Parathyroid adenoma (tissue), 2 donors: Measurements from ENCODE around the gene ZFAND6.

Experiments used
- H2AFZ ChIP-seq: fragments of 300-600 bp; sonication (generic); one replicate; pipeline ENCODE4 v1.7.0; 2017; ENCODE audit warnings: antibody characterized with exemption, mild to moderate bottlenecking
- H3K27ac ChIP-seq: fragments of 300-600 bp; sonication (generic); one replicate; pipeline ENCODE4 v1.7.0; 2017
- H3K27me3 ChIP-seq: fragments of 300-600 bp; sonication (generic); one replicate; pipeline ENCODE4 v1.7.0; 2017; ENCODE audit warnings: low read length; ENCODE audit not compliant: control insufficient read depth, insufficient read depth
- H3K36me3 ChIP-seq: fragments of 300-600 bp; sonication (generic); one replicate; pipeline ENCODE4 v1.7.0; 2017; ENCODE audit warnings: low read length; ENCODE audit not compliant: control insufficient read depth, insufficient read depth
- H3K4me1 ChIP-seq: fragments of 300-600 bp; sonication (generic); one replicate; pipeline ENCODE4 v1.7.0; 2017; ENCODE audit warnings: control low read depth
- H3K4me2 ChIP-seq: fragments of 300-600 bp; sonication (generic); one replicate; pipeline ENCODE4 v1.7.0; 2017; ENCODE audit warnings: low read length
- H3K4me3 ChIP-seq: fragments of 300-600 bp; sonication (generic); one replicate; pipeline ENCODE4 v1.7.0; 2017; ENCODE audit warnings: low read depth, low read length
- H3K79me2 ChIP-seq: fragments of 300-600 bp; sonication (generic); one replicate; pipeline ENCODE4 v1.7.0; 2017; ENCODE audit warnings: control low read depth
- H3K9ac ChIP-seq: fragments of 300-600 bp; sonication (generic); one replicate; pipeline ENCODE4 v1.7.0; 2017; ENCODE audit warnings: mild to moderate bottlenecking
- H3K9me3 ChIP-seq: fragments of 300-600 bp; sonication (generic); one replicate; pipeline ENCODE4 v1.7.0; 2017; ENCODE audit warnings: low read length; ENCODE audit not compliant: control insufficient read depth
- CTCF ChIP-seq: fragments of 300-600 bp; sonication (generic); IDR thresholded peaks from one replicate; pipeline ENCODE4 v1.7.0; 2017; ENCODE audit warnings: antibody characterized with exemption, mild to moderate bottlenecking
- donor health status: primary hyperparathyroidism.

Gene ZFAND6

GRCh38 chr15:80060356-80061006 lies 1.0 kb downstream of the ZFAND6 start:
- Histone ChIP-seq H3K79me2 (peaks cover 2% of the 10 kb centered on the region), H2AFZ (peak overlapping the region; percentile 51), H3K4me3 (peak overlapping the region; percentile 73), H3K27ac (peak overlapping the region; percentile 34), H3K4me2 (peak overlapping the region; percentile 42), H3K9me3 (no peaks in the 10 kb centered on the region), H3K27me3 (no peaks in the 10 kb centered on the region), H3K9ac (no peak overlapping the region), H3K36me3 (no peaks in the 10 kb centered on the region), H3K4me1 (no peaks in the 10 kb centered on the region)
- TF ChIP-seq CTCF, result no peak

GRCh38 chr15:80061582-80061981 lies 2.1 kb downstream of the ZFAND6 start:
- H3K9ac ChIP-seq, result no peak overlapping the region
- no peaks in the 10 kb centered on the region for H3K9me3 ChIP-seq
- peak overlapping the region; percentile 6 for H3K4me2 ChIP-seq
- H3K27me3 ChIP-seq, result no peaks in the 10 kb centered on the region
- no peak overlapping the region for H3K27ac ChIP-seq
- H3K36me3 ChIP-seq, result no peaks in the 10 kb centered on the region
- H2AFZ ChIP-seq, result no peak overlapping the region
- no peak for TF ChIP-seq CTCF
- no peaks in the 10 kb centered on the region for H3K4me1 ChIP-seq
- H3K79me2 ChIP-seq, result peaks cover 5% of the 10 kb centered on the region
- no peak overlapping the region for H3K4me3 ChIP-seq

- H3K9ac ChIP-seq, result no peak overlapping the region
- H3K36me3 ChIP-seq, result no peaks in the 10 kb centered on the region
- no peak overlapping the region for H3K27ac ChIP-seq
- peaks cover 2% of the 10 kb centered on the region for H3K4me1 ChIP-seq
- H2AFZ ChIP-seq, result no peak overlapping the region
- H3K9me3 ChIP-seq, result no peaks in the 10 kb centered on the region
- no peaks in the 10 kb centered on the region for H3K27me3 ChIP-seq
- no peak overlapping the region for H3K4me2 ChIP-seq
- TF ChIP-seq CTCF, result no peak
- no peak overlapping the region for H3K4me3 ChIP-seq
- peaks cover 19% of the 10 kb centered on the region for H3K79me2 ChIP-seq
These were observed 7.4 kb downstream of the ZFAND6 start for GRCh38 chr15:80066912-80067311.

GRCh38 chr15:80068578-80068977 lies 9.1 kb downstream of the ZFAND6 start:
- Histone ChIP-seq H2AFZ (no peak overlapping the region), H3K4me2 (no peak overlapping the region), H3K27me3 (no peaks in the 10 kb centered on the region), H3K9ac (no peak overlapping the region), H3K4me1 (peaks cover 2% of the 10 kb centered on the region), H3K4me3 (no peak overlapping the region), H3K9me3 (no peaks in the 10 kb centered on the region), H3K79me2 (peaks cover 19% of the 10 kb centered on the region), H3K36me3 (no peaks in the 10 kb centered on the region), H3K27ac (no peak overlapping the region)
- TF ChIP-seq CTCF, result no peak

GRCh38 chr15:80070840-80071239 lies 11.4 kb downstream of the ZFAND6 start:
- Histone ChIP-seq H3K4me1 (peaks cover 2% of the 10 kb centered on the region), H3K9ac (no peak overlapping the region)

More at GRCh38 chr15:80070840-80071239, 11.4 kb downstream of the ZFAND6 start:
- peaks cover 19% of the 10 kb centered on the region for H3K79me2 ChIP-seq
- no peak overlapping the region for H3K4me2 ChIP-seq
- no peaks in the 10 kb centered on the region for H3K9me3 ChIP-seq
- H3K36me3 ChIP-seq, result no peaks in the 10 kb centered on the region
- no peak overlapping the region for H3K27ac ChIP-seq
- no peak for TF ChIP-seq CTCF
- H3K4me3 ChIP-seq, result no peak overlapping the region
- H3K27me3 ChIP-seq, result no peaks in the 10 kb centered on the region
- no peak overlapping the region for H2AFZ ChIP-seq
